HepG2 (cell line): Measurements from ENCODE around the gene LMOD3. TPM values are rescaled to one million over a fixed set of nuclear protein-coding genes. Genes with fewer than 3 reads are reported as not detected.

Experiments used
- ATAC-seq: fragments of 200-7000 bp; cut with Tn5 transposase; 3 replicates; pipeline ENCODE4 v1.9.1; 2020; ENCODE audit warnings: mild to moderate bottlenecking, moderate library complexity
- BruUV-seq: library from RNA; stranded (reverse); fragments of 400-500 nt; replicated peaks from 2 replicates; lab custom pipeline; 2021; lab: Mats Ljungman, UMichigan
- CTCF ChIA-PET: fragments of 300-600 bp; formaldehyde crosslinking; extraction: SDS; loops from one replicate; lab custom pipeline; 2021; ENCODE audit warnings: low total read pairs, inconsistent platforms, low intra/inter-chr PET ratio; lab: Yijun Ruan, JAX
- POLR2A ChIA-PET: fragments of 350-600 bp; sonication (Branson Sonifier 250); formaldehyde crosslinking; loops from one replicate; lab custom pipeline; 2020; ENCODE audit warnings: antibody characterized with exemption, inconsistent platforms; lab: Yijun Ruan, JAX
- DNase-seq: peaks from one replicate; pipeline ENCODE4 v3.0.0-alpha.2; 2015; ENCODE audit warnings: low spot score
- FAIRE-seq: peaks from 3 replicates; lab custom pipeline; 2011; peaks lifted over from hg19 to GRCh38; lab: Jason Lieb, UNC
- H2AFZ ChIP-seq: one replicate; pipeline ENCODE4 v1.6.1; 2011; ENCODE audit warnings: low read length, inconsistent platforms
- H3K27ac ChIP-seq: fragments of 300-600 bp; 3 replicates; pipeline ENCODE4 v1.8.0; 2011; ENCODE audit warnings: mixed run types, mild to moderate bottlenecking, mixed read lengths, low read length, inconsistent platforms; ENCODE audit not compliant: insufficient read depth; ENCODE audit errors: extremely low read length
- H3K27me3 ChIP-seq, 2 experiments: fragments of 200-600 bp in 1 of 2; 2 replicates in 1 of 2; 3 replicates in 1 of 2; pipeline versions ENCODE4 v1.6.0 to v1.8.0; 2011; ENCODE audit warnings: low read length in 2 of 2, mild to moderate bottlenecking in 2 of 2, moderate library complexity in 2 of 2, inconsistent platforms in 1 of 2; ENCODE audit not compliant: insufficient read depth in 2 of 2, control insufficient read depth in 1 of 2
- H3K36me3 ChIP-seq, 2 experiments: fragments of 200-600 bp in 1 of 2; replicated peaks in 1 of 2; 2 replicates in 1 of 2; 3 replicates in 1 of 2; pipeline versions ENCODE4 v1.5.1 to v1.8.0; 2011; ENCODE audit warnings: low read length in 2 of 2, inconsistent platforms in 1 of 2; ENCODE audit not compliant: insufficient read depth in 2 of 2, control insufficient read depth in 1 of 2
- H3K4me1 ChIP-seq: 2 replicates; pipeline ENCODE4 v1.5.1; 2012; ENCODE audit warnings: low read length, inconsistent platforms; ENCODE audit not compliant: insufficient read depth
- H3K4me2 ChIP-seq: 2 replicates; pipeline ENCODE4 v1.6.0; 2011; ENCODE audit warnings: low read depth, low read length, inconsistent platforms
- H3K4me3 ChIP-seq, 3 experiments: fragments of 200-600 bp in 1 of 3; sonication (generic), shearing (Covaris generic) in 1 of 3; replicated peaks in 1 of 3; 2 replicates each; pipeline ENCODE4 v1.5.1; 2011 to 2016; ENCODE audit warnings: low read length in 3 of 3, inconsistent platforms in 2 of 3, low read depth in 2 of 3, mild to moderate bottlenecking in 2 of 3, control low read depth in 1 of 3, mixed read lengths in 1 of 3; ENCODE audit not compliant: insufficient read depth in 1 of 3
- H3K79me2 ChIP-seq: one replicate; pipeline ENCODE4 v1.6.1; 2011; ENCODE audit warnings: low read length, inconsistent platforms; ENCODE audit not compliant: insufficient read depth
- H3K9ac ChIP-seq: 2 replicates; pipeline ENCODE4 v1.6.0; 2011; ENCODE audit warnings: mild to moderate bottlenecking, low read depth, low read length, inconsistent platforms; ENCODE audit not compliant: insufficient read depth
- H3K9me3 ChIP-seq: 2 replicates; pipeline ENCODE4 v1.5.1; 2012; ENCODE audit warnings: mild to moderate bottlenecking, low read length
- H4K20me1 ChIP-seq: 2 replicates; pipeline ENCODE4 v1.6.0; 2011; ENCODE audit warnings: inconsistent platforms, mild to moderate bottlenecking, low read length, moderate library complexity; ENCODE audit not compliant: insufficient read depth
- ATAD3A ChIP-seq: sonication (generic); formaldehyde crosslinking; IDR thresholded peaks from 2 replicates; pipeline ENCODE4 v1.4.0; 2020; ENCODE audit warnings: missing genetic modification reagents
- BATF2 ChIP-seq: sonication (generic); formaldehyde crosslinking; IDR thresholded peaks from 2 replicates; pipeline ENCODE4 v1.8.0; 2022; ENCODE audit warnings: mild to moderate bottlenecking, missing genetic modification reagents, moderate library complexity
- BHLHE40 ChIP-seq: IDR thresholded peaks from 2 replicates; pipeline ENCODE4 v1.6.1; 2011; ENCODE audit warnings: low read length, improper control_type of control experiment
- NCOA1 ChIP-seq: sonication (generic); formaldehyde crosslinking; IDR thresholded peaks from 2 replicates; pipeline ENCODE4 v1.9.0; 2021; ENCODE audit warnings: missing genetic modification reagents
- PLSCR1 ChIP-seq: sonication (generic); formaldehyde crosslinking; IDR thresholded peaks from 2 replicates; pipeline ENCODE4 v1.5.0; 2020; ENCODE audit warnings: missing genetic modification reagents, mild to moderate bottlenecking, borderline replicate concordance
- PRDM15 ChIP-seq: sonication (generic); formaldehyde crosslinking; IDR thresholded peaks from 2 replicates; pipeline ENCODE4 v1.4.0; 2020; ENCODE audit warnings: missing genetic modification reagents
- PRPF4 ChIP-seq: fragments of 200-400 bp; formaldehyde crosslinking; IDR thresholded peaks from 2 replicates; pipeline ENCODE4 v1.6.1; 2016; ENCODE audit warnings: low read length, low read depth; ENCODE audit not compliant: poor library complexity, severe bottlenecking
- SNRNP70 ChIP-seq: fragments of 200-400 bp; formaldehyde crosslinking; IDR thresholded peaks from 2 replicates; pipeline ENCODE4 v1.6.1; 2017; ENCODE audit warnings: mild to moderate bottlenecking, low read depth, low read length, moderate library complexity
- SYNCRIP ChIP-seq: fragments of 200-400 bp; formaldehyde crosslinking; IDR thresholded peaks from 2 replicates; pipeline ENCODE4 v1.6.1; 2018; ENCODE audit warnings: mild to moderate bottlenecking, low read depth, low read length; ENCODE audit not compliant: insufficient read depth
- WIZ ChIP-seq: sonication (generic); formaldehyde crosslinking; IDR thresholded peaks from 2 replicates; pipeline ENCODE4 v1.5.1; 2020; ENCODE audit warnings: mild to moderate bottlenecking, missing genetic modification reagents
- ZNF33A ChIP-seq: sonication (generic); formaldehyde crosslinking; IDR thresholded peaks from 2 replicates; pipeline ENCODE4 v1.5.1; 2020; ENCODE audit warnings: missing genetic modification reagents, mild to moderate bottlenecking, moderate library complexity, borderline replicate concordance
- ZNF367 ChIP-seq: sonication (generic); formaldehyde crosslinking; IDR thresholded peaks from 2 replicates; pipeline ENCODE4 v1.4.0; 2020; ENCODE audit warnings: missing genetic modification reagents, borderline replicate concordance
- ZNF597 ChIP-seq: sonication (generic); formaldehyde crosslinking; IDR thresholded peaks from 2 replicates; pipeline ENCODE4 v1.5.0; 2020; ENCODE audit warnings: missing genetic modification reagents
- WGBS: methylation state at CpG from one replicate; pipeline ENCODE4 v1.1.6; 2017; ENCODE audit warnings: low lambda C conversion rate; 5-methylcytosine and 5-hydroxymethylcytosine counted together
- in situ Hi-C: cut with HindIII; loops from 2 replicates; pipeline ENCODE4 v1.10.0; 2017; ENCODE audit warnings: low pct_unique_long_range_greater_than_20kb; ENCODE audit not compliant: extremely low pct_ligation_motif_present
- intact Hi-C: fragments of 100-400 bp; cut with micrococcal nuclease; formaldehyde crosslinking; loops from one replicate; pipeline ENCODE4 v1.10.0; 2022; ENCODE audit not compliant: unreplicated experiment
- polyA plus RNA-seq, 8 experiments: library from polyadenylated mRNA; depleted of rRNA in 3 of 8; stranded (reverse) in 7 of 8; unstranded in 1 of 8; fragments of >200 nt; fragmentation: Illumina TruSeq in 4 of 8; extraction: Trizol in 4 of 8; gene quantifications; 2 replicates each; pipeline versions ENCODE4 v1.2.1 to v1.2.3, GENCODE V29; 2011 to 2016; ENCODE audit warnings: low read depth in 4 of 8, missing spikeins in 1 of 8, mixed read lengths in 1 of 8; ENCODE audit not compliant: insufficient read depth in 1 of 8
- total RNA-seq, 5 experiments: library from RNA; depleted of rRNA; stranded (reverse); fragments of >200 nt; fragmentation: Illumina TruSeq; extraction: Trizol; gene quantifications; 2 replicates each; pipeline ENCODE4 v1.2.3, GENCODE V29; 2016; ENCODE audit warnings: low read depth in 1 of 5

LMOD3 gene
- total and polyA plus RNA-seq, 2 of the 13 experiments (the other 11 are each of a cell fraction or from before 2014, with no cell fraction given), result not detected

DNA sequence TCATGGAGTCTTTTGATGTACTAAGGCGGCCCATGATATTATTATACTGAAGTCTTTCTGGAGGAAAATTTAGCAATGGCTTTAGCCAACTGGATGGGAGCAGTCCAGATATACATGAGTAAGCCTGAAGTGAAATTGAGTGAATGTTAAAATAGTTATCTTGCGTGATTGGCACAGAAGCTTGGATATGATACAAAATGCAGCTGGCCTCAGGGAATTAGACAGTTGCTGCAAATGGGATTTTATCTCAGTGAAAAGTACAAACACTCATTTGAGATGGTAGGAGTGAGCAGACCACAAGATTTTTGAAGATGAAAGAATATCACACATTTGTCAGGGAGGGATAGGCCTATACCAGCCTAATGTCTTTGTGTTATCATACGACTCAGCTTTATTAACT, 8.9 kb downstream of the LMOD3 start (continued):
- no peak for TF ChIP-seq ZNF597 (CRISPR knock-in tag)
- TF ChIP-seq NCOA1 (CRISPR knock-in tag), result no peak
- no peak for TF ChIP-seq SYNCRIP

DNA sequence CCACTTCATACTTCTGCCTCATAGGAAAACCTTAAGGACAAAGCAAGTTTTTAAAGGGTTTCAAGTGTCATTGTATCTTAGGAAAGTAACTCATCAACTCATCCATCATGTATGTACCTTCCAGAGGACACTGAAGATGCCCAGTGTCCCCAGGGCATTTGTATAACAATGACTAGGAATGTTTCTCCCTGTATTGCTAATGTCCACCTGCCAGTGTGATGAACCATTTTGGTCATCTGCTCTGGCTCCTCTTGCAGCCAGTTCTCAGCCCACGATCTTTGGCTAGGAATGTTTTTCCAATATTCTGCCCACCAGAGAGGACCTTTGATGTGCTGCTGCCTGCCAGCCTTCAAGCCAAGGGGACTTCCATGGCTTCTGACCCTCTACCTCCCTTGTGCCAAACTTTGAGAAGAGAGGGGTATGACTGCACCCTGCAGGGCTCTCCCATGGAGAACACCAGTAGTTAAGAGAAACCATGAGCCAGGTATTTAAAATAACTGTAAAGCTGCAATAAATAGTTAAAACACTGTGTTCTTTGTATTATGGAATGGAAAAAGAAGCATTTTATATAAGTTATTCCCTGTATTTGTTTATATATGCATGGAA, 11.4 kb downstream of the LMOD3 start:
- H3K4me1 ChIP-seq, result no peaks in the 10 kb centered on the region
- H3K36me3 ChIP-seq, result no peaks in the 10 kb centered on the region
- WGBS, result 8% methylated on average over 1 of the region's 1 CpG
- in situ Hi-C loops (loop anchor here (25.0 kb wide), 1 partner anchor 551 kb away; no protein-coding TSS in a partner anchor), intact Hi-C loops (no loop called here)
- H3K9me3 ChIP-seq, result no peaks in the 10 kb centered on the region
- ATAC-seq, result no peak
- H3K9ac ChIP-seq, result no peak overlapping the region
- H3K4me3 ChIP-seq, result no peak overlapping the region
- no peaks in the 10 kb centered on the region for H3K27me3 ChIP-seq
- ChIA-PET POLR2A (no interaction called here), CTCF (no interaction called here)
- no peak for DNase-seq
- no peak for FAIRE-seq
- H4K20me1 ChIP-seq, result no peaks in the 10 kb centered on the region
- no peak overlapping the region for H2AFZ ChIP-seq
- no peak overlapping the region for H3K4me2 ChIP-seq
- no peaks in the 10 kb centered on the region for H3K79me2 ChIP-seq
- BruUV-seq, result no TSS peak
- no peak overlapping the region for H3K27ac ChIP-seq
- TF ChIP-seq BATF2 (CRISPR knock-in tag) (no peak), PRDM15 (CRISPR knock-in tag) (no peak), WIZ (CRISPR knock-in tag) (no peak), ATAD3A (CRISPR knock-in tag) (no peak), BHLHE40 (no peak), ZNF33A (CRISPR knock-in tag) (no peak), PRPF4 (no peak), ZNF367 (CRISPR knock-in tag) (no peak), PLSCR1 (no peak), SNRNP70 (no peak)
